Progenitor cell of endocrine pancreas (in vitro differentiated cells): ENCODE results near the gene SLC25A52. TPM values are rescaled to one million over a fixed set of nuclear protein-coding genes. Genes with fewer than 3 reads are reported as not detected.

Source experiments
- DNase-seq: peaks from one replicate; pipeline ENCODE4 v3.0.0; 2021; ENCODE audit warnings: low spot score; ENCODE audit not compliant: unreplicated experiment
- H3K27ac Mint-ChIP-seq: 2 replicates; pipeline ENCODE4 v1.8.0; 2021; ENCODE audit warnings: mild to moderate bottlenecking, moderate library complexity, mixed read lengths
- H3K27me3 Mint-ChIP-seq: 2 replicates; pipeline ENCODE4 v1.8.0; 2021; ENCODE audit warnings: mixed read lengths
- H3K36me3 Mint-ChIP-seq: 2 replicates; pipeline ENCODE4 v1.8.0; 2022; ENCODE audit warnings: mixed read lengths; ENCODE audit not compliant: insufficient read depth
- H3K4me1 Mint-ChIP-seq: 2 replicates; pipeline ENCODE4 v1.8.0; 2021; ENCODE audit warnings: low read depth, mixed read lengths
- H3K4me3 Mint-ChIP-seq: 2 replicates; pipeline ENCODE4 v1.8.0; 2021; ENCODE audit warnings: low read depth, mild to moderate bottlenecking, moderate library complexity, mixed read lengths
- H3K9me3 Mint-ChIP-seq: 2 replicates; pipeline ENCODE4 v1.8.0; 2021; ENCODE audit warnings: low read depth, mixed read lengths
- CTCF ChIP-seq: fragments of 200-600 bp; sonication (generic); IDR thresholded peaks from one replicate; pipeline ENCODE4 v1.5.0; 2021; ENCODE audit warnings: antibody characterized with exemption, mild to moderate bottlenecking; ENCODE audit not compliant: unreplicated experiment
- total RNA-seq: library from RNA; stranded (reverse); gene quantifications from 2 replicates; pipeline ENCODE4 v1.2.1, GENCODE V29; 2021

The SLC25A52 gene
- total RNA-seq, 1 donor from 2014 or later: not detected

GRCh38 chr18:31778391-31778950 is 17.8 kb upstream of the SLC25A52 start:
- H3K4me1 Mint-ChIP-seq: peaks cover 3% of the 10 kb centered on the region
- no peak overlapping the region for H3K27ac Mint-ChIP-seq
- H3K27me3 Mint-ChIP-seq: no peaks in the 10 kb centered on the region
- no peak for TF ChIP-seq CTCF
- DNase-seq: no peak
- H3K9me3 Mint-ChIP-seq: peaks cover 26% of the 10 kb centered on the region
- peaks cover 8% of the 10 kb centered on the region for H3K36me3 Mint-ChIP-seq
- no peak overlapping the region for H3K4me3 Mint-ChIP-seq

- Mint-ChIP-seq H3K27ac (no peak overlapping the region), H3K9me3 (peaks cover 24% of the 10 kb centered on the region), H3K36me3 (peaks cover 8% of the 10 kb centered on the region), H3K4me1 (peaks cover 3% of the 10 kb centered on the region), H3K4me3 (no peak overlapping the region), H3K27me3 (no peaks in the 10 kb centered on the region)
- TF ChIP-seq CTCF: no peak
- DNase-seq: no peak
These were observed 15.4 kb upstream of the SLC25A52 start for GRCh38 chr18:31776093-31776492.

GRCh38 chr18:31774962-31775361 is 14.3 kb upstream of the SLC25A52 start:
- DNase-seq: no peak
- no peaks in the 10 kb centered on the region for H3K27me3 Mint-ChIP-seq

GRCh38 chr18:31774477-31774785 is 13.8 kb upstream of the SLC25A52 start:
- no peak overlapping the region for H3K4me3 Mint-ChIP-seq
- no peak overlapping the region for H3K27ac Mint-ChIP-seq
- H3K4me1 Mint-ChIP-seq: peaks cover 3% of the 10 kb centered on the region
- DNase-seq: no peak
- peaks cover 6% of the 10 kb centered on the region for H3K36me3 Mint-ChIP-seq
- H3K27me3 Mint-ChIP-seq: no peaks in the 10 kb centered on the region
- H3K9me3 Mint-ChIP-seq: peaks cover 14% of the 10 kb centered on the region
- no peak for TF ChIP-seq CTCF

More at GRCh38 chr18:31774962-31775361, 14.3 kb upstream of the SLC25A52 start:
- H3K4me1 Mint-ChIP-seq: peaks cover 3% of the 10 kb centered on the region
- peaks cover 19% of the 10 kb centered on the region for H3K9me3 Mint-ChIP-seq
- H3K4me3 Mint-ChIP-seq: no peak overlapping the region
- TF ChIP-seq CTCF: no peak
- H3K27ac Mint-ChIP-seq: no peak overlapping the region
- peaks cover 8% of the 10 kb centered on the region for H3K36me3 Mint-ChIP-seq

GRCh38 chr18:31773774-31774476 is 13.2 kb upstream of the SLC25A52 start:
- TF ChIP-seq CTCF: no peak
- Mint-ChIP-seq H3K4me3 (no peak overlapping the region), H3K27me3 (no peaks in the 10 kb centered on the region), H3K36me3 (peaks cover 6% of the 10 kb centered on the region), H3K27ac (no peak overlapping the region), H3K9me3 (peaks cover 9% of the 10 kb centered on the region), H3K4me1 (peaks cover 3% of the 10 kb centered on the region)
- no peak for DNase-seq
